ENCODE measurements around the gene PLAC8L1. TPM values are rescaled to one million over a fixed set of nuclear protein-coding genes. Genes with fewer than 3 reads are reported as not detected.
A peak's percentile ranks its signal among the peaks of the same experiment; 100 is the strongest.

Gene PLAC8L1
- total RNA-seq, 1 experiment from 2014 or later, result 2.7 TPM

DNA sequence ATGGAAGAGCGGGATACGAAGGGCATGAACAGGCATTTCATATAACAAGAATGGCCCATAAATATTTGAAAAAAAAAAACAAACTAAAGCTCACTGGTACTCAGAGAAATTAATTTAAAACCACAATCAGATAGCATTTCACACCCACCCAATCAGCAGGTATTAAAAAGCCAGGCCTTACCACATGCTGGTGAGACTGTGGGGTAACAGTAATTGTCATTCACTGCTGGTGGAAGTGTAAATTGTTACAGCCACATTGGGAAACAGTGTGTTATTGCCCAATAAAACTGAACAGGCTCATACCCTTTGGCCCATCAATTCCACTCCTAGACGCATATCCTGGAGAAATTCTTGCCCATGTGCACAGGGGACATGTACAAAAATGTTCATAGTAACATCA is 66.0 kb downstream of the PLAC8L1 start:
- H3K4me1 ChIP-seq (ENCODE audit: insufficient read depth, low read length, poor library complexity, severe bottlenecking), result peaks cover 13% of the 10 kb centered on the region
- H3K27ac ChIP-seq (ENCODE audit: low read depth, low read length, poor library complexity, severe bottlenecking), result no peak overlapping the region
- no peaks in the 10 kb centered on the region for H3K27me3 ChIP-seq (replicated peaks; ENCODE audit: insufficient read depth, low read depth, low read length, poor library complexity)
- DNase-seq (ENCODE audit: low spot score), result peak; percentile 66
- no peak for TF ChIP-seq EZH2 (IDR thresholded peaks at IDR 0.05; ENCODE audit: borderline replicate concordance, low read depth, low read length, poor library complexity, severe bottlenecking)
- TF ChIP-seq, protein P1, sequence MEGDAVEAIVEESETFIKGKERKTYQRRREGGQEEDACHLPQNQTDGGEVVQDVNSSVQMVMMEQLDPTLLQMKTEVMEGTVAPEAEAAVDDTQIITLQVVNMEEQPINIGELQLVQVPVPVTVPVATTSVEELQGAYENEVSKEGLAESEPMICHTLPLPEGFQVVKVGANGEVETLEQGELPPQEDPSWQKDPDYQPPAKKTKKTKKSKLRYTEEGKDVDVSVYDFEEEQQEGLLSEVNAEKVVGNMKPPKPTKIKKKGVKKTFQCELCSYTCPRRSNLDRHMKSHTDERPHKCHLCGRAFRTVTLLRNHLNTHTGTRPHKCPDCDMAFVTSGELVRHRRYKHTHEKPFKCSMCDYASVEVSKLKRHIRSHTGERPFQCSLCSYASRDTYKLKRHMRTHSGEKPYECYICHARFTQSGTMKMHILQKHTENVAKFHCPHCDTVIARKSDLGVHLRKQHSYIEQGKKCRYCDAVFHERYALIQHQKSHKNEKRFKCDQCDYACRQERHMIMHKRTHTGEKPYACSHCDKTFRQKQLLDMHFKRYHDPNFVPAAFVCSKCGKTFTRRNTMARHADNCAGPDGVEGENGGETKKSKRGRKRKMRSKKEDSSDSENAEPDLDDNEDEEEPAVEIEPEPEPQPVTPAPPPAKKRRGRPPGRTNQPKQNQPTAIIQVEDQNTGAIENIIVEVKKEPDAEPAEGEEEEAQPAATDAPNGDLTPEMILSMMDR (conservative IDR thresholded peaks at IDR 0.05; ENCODE audit: low read depth, low read length), result no peak
- intact Hi-C loops (cut with micrococcal nuclease; ENCODE audit: unreplicated experiment), result no loop called here
- CTCF ChIA-PET, result interaction anchor here (0.6 kb wide), 1 partner anchor 518 kb away, joined by 4 read pairs; no protein-coding TSS in a partner anchor
- POLR2A ChIA-PET (ENCODE audit: low non-redundant PET), result no interaction called here
- no peaks in the 10 kb centered on the region for H3K9me3 ChIP-seq (ENCODE audit: low read depth, low read length, poor library complexity, severe bottlenecking)
- H3K36me3 ChIP-seq (ENCODE audit: insufficient read depth, low read length, poor library complexity, severe bottlenecking), result no peaks in the 10 kb centered on the region
- H3K4me3 ChIP-seq (ENCODE audit: low read depth, low read length, poor library complexity, severe bottlenecking), result no peak overlapping the region
- BruUV-seq (replicated peaks), result no TSS peak

DNA sequence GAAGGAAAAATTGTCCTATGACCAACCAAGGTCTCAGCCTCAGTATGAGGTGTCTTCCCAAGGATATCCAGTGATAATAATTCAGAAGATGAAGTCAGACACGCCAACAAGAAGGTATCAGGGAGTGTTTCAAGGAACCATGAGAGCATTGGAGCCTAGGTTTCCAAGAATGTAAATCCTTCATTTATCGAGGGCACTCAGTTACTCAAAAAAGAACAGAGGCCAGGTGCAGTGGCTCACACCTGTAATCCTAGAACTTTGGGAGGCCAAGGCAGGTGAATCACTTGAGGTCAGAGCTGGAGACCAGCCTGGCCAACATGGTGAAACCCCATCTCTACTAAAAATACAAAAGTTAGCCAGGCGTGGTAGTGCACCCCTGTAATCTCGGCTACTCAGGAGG is 70.8 kb downstream of the PLAC8L1 start:
- BruUV-seq (replicated peaks), result no TSS peak
- intact Hi-C loops (cut with micrococcal nuclease; ENCODE audit: unreplicated experiment), result no loop called here

More for the DNA sequence above, 70.8 kb downstream of the PLAC8L1 start:
- H3K27ac ChIP-seq (ENCODE audit: low read depth, low read length, poor library complexity, severe bottlenecking), result no peak overlapping the region
- H3K27me3 ChIP-seq (replicated peaks; ENCODE audit: insufficient read depth, low read depth, low read length, poor library complexity), result no peaks in the 10 kb centered on the region
- H3K4me1 ChIP-seq (ENCODE audit: insufficient read depth, low read length, poor library complexity, severe bottlenecking), result peaks cover 10% of the 10 kb centered on the region
- ChIA-PET CTCF (no interaction called here), POLR2A (ENCODE audit: low non-redundant PET) (no interaction called here)
- H3K4me3 ChIP-seq (ENCODE audit: low read depth, low read length, poor library complexity, severe bottlenecking), result no peak overlapping the region
- TF ChIP-seq EZH2 (IDR thresholded peaks at IDR 0.05; ENCODE audit: borderline replicate concordance, low read depth, low read length, poor library complexity, severe bottlenecking), result no peak
- TF ChIP-seq, protein P1 (conservative IDR thresholded peaks at IDR 0.05; ENCODE audit: low read depth, low read length), result no peak
- no peaks in the 10 kb centered on the region for H3K36me3 ChIP-seq (ENCODE audit: insufficient read depth, low read length, poor library complexity, severe bottlenecking)
- DNase-seq (ENCODE audit: low spot score), result no peak
- H3K9me3 ChIP-seq (ENCODE audit: low read depth, low read length, poor library complexity, severe bottlenecking), result no peaks in the 10 kb centered on the region

Other genes with a start within 250 kb of the PLAC8L1 start
- gene GRXCR2, start 232.6 kb downstream of the PLAC8L1 start, total RNA-seq (2021), result not detected in 2 replicates
- 21.1 and 22.9 TPM in 2 replicates for gene SH3RF2, start 169.0 kb downstream of the PLAC8L1 start, total RNA-seq (2021)
- 256 and 271 TPM in 2 replicates for gene LARS1, start 77.1 kb upstream of the PLAC8L1 start, total RNA-seq (2021)
- 33.2 and 33.3 TPM in 2 replicates for gene RBM27, start 98.0 kb upstream of the PLAC8L1 start, total RNA-seq (2021)
- gene POU4F3, start 233.3 kb upstream of the PLAC8L1 start, total RNA-seq (2021), result 0.11 and 0.13 TPM in 2 replicates

Data from A673 (cell line).